ENCODE results near the gene CHRM2.

- no peak for TF ChIP-seq CTCF (IDR thresholded peaks at IDR 0.05)
- TF ChIP-seq POLR2A (IDR thresholded peaks at IDR 0.05): no peak
Measured at GRCh38 chr7:136910771-136911170, 42.3 kb downstream of the CHRM2 start.

Data from tibial nerve (tissue), 3 donors.